Endothelial cell of umbilical vein (primary cell): Measurements from ENCODE around the gene SLC9A3. TPM values are rescaled to one million over a fixed set of nuclear protein-coding genes. Genes with fewer than 3 reads are reported as not detected.

Source experiments
- BruUV-seq: library from RNA; stranded (reverse); fragments of 400-500 nt; replicated peaks from 2 replicates; lab custom pipeline; 2021; lab: Mats Ljungman, UMichigan
- CTCF ChIA-PET: fragments of 300-600, 350-600 bp; sonication (Branson Sonifier 250); formaldehyde crosslinking; loops from one replicate; lab custom pipeline; 2021; ENCODE audit warnings: antibody characterized with exemption, inconsistent platforms; lab: Charles Lee
- POLR2A ChIA-PET: fragments of 300-600, 350-600 bp; sonication (Branson Sonifier 250); formaldehyde crosslinking; loops from one replicate; lab custom pipeline; 2021; ENCODE audit warnings: antibody characterized with exemption, inconsistent platforms; lab: Charles Lee
- DNase-seq: peaks from one replicate; pipeline ENCODE4 v3.0.0-alpha.2; 2011; ENCODE audit warnings: low read depth, low spot score
- FAIRE-seq: peaks from 2 replicates; lab custom pipeline; 2011; peaks lifted over from hg19 to GRCh38; lab: Jason Lieb, UNC
- H2AFZ ChIP-seq: 2 replicates; pipeline ENCODE4 v1.6.0; 2012; ENCODE audit warnings: low read depth, low read length, control low read depth, inconsistent platforms
- H3K27ac ChIP-seq: 2 replicates; pipeline ENCODE4 v1.5.1; 2011; ENCODE audit warnings: low read depth, mild to moderate bottlenecking, control low read depth, low read length, moderate library complexity; ENCODE audit not compliant: insufficient read depth
- H3K27me3 ChIP-seq, 2 experiments: 2 replicates each; pipeline versions ENCODE4 v1.6.0 to v1.6.1; 2011; ENCODE audit warnings: low read length in 2 of 2, mixed read lengths in 1 of 2; ENCODE audit not compliant: control insufficient read depth in 2 of 2, insufficient read depth in 2 of 2
- H3K36me3 ChIP-seq, 2 experiments: 2 replicates in 1 of 2; 3 replicates in 1 of 2; pipeline ENCODE4 v1.5.1; 2011; ENCODE audit warnings: low read length in 2 of 2, mild to moderate bottlenecking in 1 of 2, moderate library complexity in 1 of 2; ENCODE audit not compliant: control insufficient read depth in 2 of 2, insufficient read depth in 2 of 2; ENCODE audit errors: extremely low read depth in 1 of 2
- H3K4me1 ChIP-seq: 3 replicates; pipeline ENCODE4 v1.5.1; 2011; ENCODE audit warnings: mild to moderate bottlenecking, low read length; ENCODE audit not compliant: control insufficient read depth, insufficient read depth; ENCODE audit errors: extremely low read depth
- H3K4me2 ChIP-seq: 2 replicates; pipeline ENCODE4 v1.6.1; 2011; ENCODE audit warnings: low read length, control low read depth, mixed read lengths; ENCODE audit not compliant: insufficient read depth
- H3K4me3 ChIP-seq, 3 experiments: fragments of 200-600 bp in 1 of 3; sonication (generic), shearing (Covaris generic) in 1 of 3; replicated peaks in 1 of 3; 2 replicates each; pipeline ENCODE4 v1.5.1; 2011 to 2016; ENCODE audit warnings: control low read depth in 3 of 3, low read length in 3 of 3, mild to moderate bottlenecking in 2 of 3, inconsistent platforms in 1 of 3, low read depth in 1 of 3, moderate library complexity in 1 of 3; ENCODE audit not compliant: insufficient read depth in 1 of 3
- H3K79me2 ChIP-seq: 2 replicates; pipeline ENCODE4 v1.6.0; 2012; ENCODE audit warnings: low read length, inconsistent platforms; ENCODE audit not compliant: control insufficient read depth, insufficient read depth
- H3K9ac ChIP-seq: replicated peaks from 2 replicates; pipeline ENCODE3; 2011; ENCODE audit warnings: low read length, control low read depth; ENCODE audit not compliant: insufficient read depth; ENCODE audit errors: extremely low read depth
- H3K9me1 ChIP-seq: replicated peaks from 3 replicates; pipeline ENCODE4 v1.6.0; 2011; ENCODE audit warnings: mild to moderate bottlenecking, low read length; ENCODE audit not compliant: control insufficient read depth, insufficient read depth; ENCODE audit errors: extremely low read depth
- H3K9me3 ChIP-seq: replicated peaks from 2 replicates; pipeline ENCODE4 v1.5.1; 2012; ENCODE audit warnings: low read length, inconsistent platforms; ENCODE audit not compliant: control insufficient read depth, insufficient read depth
- H4K20me1 ChIP-seq: replicated peaks from 2 replicates; pipeline ENCODE3; 2011; ENCODE audit warnings: mild to moderate bottlenecking, low read length; ENCODE audit not compliant: control insufficient read depth, insufficient read depth; ENCODE audit errors: extremely low read depth
- CTCF ChIP-seq, 2 donors: IDR thresholded peaks; 1 replicate in 1 of 2; 2 replicates in 1 of 2; pipeline ENCODE4 v1.5.1; 2011; ENCODE audit warnings: low read length in 2 of 2, mild to moderate bottlenecking in 2 of 2, moderate library complexity in 2 of 2, control low read depth in 1 of 2, inconsistent platforms in 1 of 2, low read depth in 1 of 2; ENCODE audit not compliant: insufficient read depth in 1 of 2; ENCODE audit errors: extremely low read depth in 1 of 2
- EZH2 ChIP-seq: IDR thresholded peaks from 2 replicates; pipeline ENCODE4 v1.6.1; 2012; ENCODE audit warnings: borderline replicate concordance, low read depth, mild to moderate bottlenecking, moderate library complexity, low read length, inconsistent platforms; ENCODE audit not compliant: severe bottlenecking
- FOS ChIP-seq: IDR thresholded peaks from 2 replicates; pipeline ENCODE4 v1.6.1; 2011; ENCODE audit warnings: mild to moderate bottlenecking, low read length, moderate library complexity, borderline replicate concordance; ENCODE audit not compliant: insufficient read depth
- GATA2 ChIP-seq: IDR thresholded peaks from 2 replicates; pipeline ENCODE4 v1.7.0; 2011; ENCODE audit warnings: low read depth, mild to moderate bottlenecking, moderate library complexity, mixed read lengths, low read length; ENCODE audit not compliant: insufficient read length, insufficient read depth
- JUN ChIP-seq: IDR thresholded peaks from 2 replicates; pipeline ENCODE4 v1.6.1; 2011; ENCODE audit warnings: borderline replicate concordance, low read depth; ENCODE audit not compliant: insufficient read length, insufficient read depth
- MAX ChIP-seq: IDR thresholded peaks from 2 replicates; pipeline ENCODE4 v1.6.1; 2011; ENCODE audit not compliant: insufficient read depth, insufficient read length
- MYC ChIP-seq: IDR thresholded peaks from one replicate; pipeline ENCODE4 v1.6.1; 2011; ENCODE audit warnings: mild to moderate bottlenecking, low read depth, low read length
- POLR2A ChIP-seq: IDR thresholded peaks from 2 replicates; pipeline ENCODE4 v1.6.1; 2012; ENCODE audit warnings: low read depth, mild to moderate bottlenecking, control low read depth, low read length
- POLR2AphosphoS5 ChIP-seq: IDR thresholded peaks from 2 replicates; pipeline ENCODE4 v1.6.1; 2012; ENCODE audit warnings: low read depth, mild to moderate bottlenecking, control low read depth, low read length, moderate library complexity; ENCODE audit not compliant: insufficient read depth
- dilution Hi-C: fragments of 300-500 bp; cut with MboI; formaldehyde crosslinking; loops from one replicate; pipeline ENCODE4 v1.15.0; 2019; ENCODE audit warnings: low sequenced_read_pairs; ENCODE audit not compliant: extremely low pct_ligation_motif_present
- intact Hi-C: fragments of 100-400 bp; cut with micrococcal nuclease; formaldehyde crosslinking; loops from one replicate; pipeline ENCODE4 v1.10.0; 2022
- polyA plus RNA-seq, 4 experiments: library from polyadenylated mRNA; depleted of rRNA in 3 of 4; stranded (reverse) in 3 of 4; unstranded in 1 of 4; fragments of >200 nt; gene quantifications; 2 replicates each; pipeline versions ENCODE4 v1.2.1 to v1.2.3, GENCODE V29; 2011 to 2012; ENCODE audit warnings: missing spikeins in 1 of 4
- total RNA-seq: library from RNA; stranded (reverse); gene quantifications from 2 replicates; pipeline ENCODE4 v1.2.3, GENCODE V29; 2021

The SLC9A3 gene
- total and polyA plus RNA-seq, 2 donors (not counting 3 experiments of a cell fraction or from before 2014, with no cell fraction given): 0.79 to 0.82 TPM

- no peak overlapping the region for H3K27ac ChIP-seq
- H3K4me2 ChIP-seq: no peak overlapping the region
- dilution Hi-C loops: no loop called here
- no TSS peak for BruUV-seq
- ChIA-PET POLR2A (no interaction called here), CTCF (interaction anchor here (1.0 kb wide), 1 partner anchor 383 kb away, joined by 3 read pairs; no protein-coding TSS in a partner anchor)
- H4K20me1 ChIP-seq: no peaks in the 10 kb centered on the region
- no peaks in the 10 kb centered on the region for H3K9me3 ChIP-seq
- no peak for TF ChIP-seq MAX
- TF ChIP-seq MYC: no peak
- no peak for TF ChIP-seq EZH2
- no peak for TF ChIP-seq POLR2A
- no peak for TF ChIP-seq GATA2
- no peak for TF ChIP-seq FOS
- TF ChIP-seq POLR2AphosphoS5: no peak
- TF ChIP-seq CTCF (IDR thresholded peaks at IDR 0.05; ENCODE audit: extremely low read depth in 1 of 2, insufficient read depth in 1 of 2, low read depth in 1 of 2, low read length in 2 of 2): no peak
- no peak for TF ChIP-seq JUN
- H3K36me3 ChIP-seq: no peaks in the 10 kb centered on the region
- H3K9ac ChIP-seq: no peak overlapping the region
- no peaks in the 10 kb centered on the region for H3K79me2 ChIP-seq
- no peaks in the 10 kb centered on the region for H3K4me1 ChIP-seq
- no peak overlapping the region for H3K4me3 ChIP-seq
- H2AFZ ChIP-seq: no peak overlapping the region
- FAIRE-seq (no peak), DNase-seq (no peak)
- H3K9me1 ChIP-seq: no peaks in the 10 kb centered on the region
- H3K27me3 ChIP-seq: peaks cover 31 to 35% of the 10 kb centered on the region in 2 experiments
- intact Hi-C loops: no loop called here
Measured at GRCh38 chr5:520850-521226, 3.4 kb downstream of the SLC9A3 start.
